Measurements from ENCODE around the gene VMO1.

Gene VMO1

GRCh38 chr17:4796552-4796920 is 10.4 kb upstream of the VMO1 start:
- peak; percentile 54 to 75 (median 64) for DNase-seq

- DNase-seq = no peak
Measured at GRCh38 chr17:4795168-4795567, 9.0 kb upstream of the VMO1 start.

- no peak for DNase-seq
Measured at GRCh38 chr17:4790705-4791088, 4.5 kb upstream of the VMO1 start.

GRCh38 chr17:4789951-4790704 is 4.0 kb upstream of the VMO1 start:
- peak; percentile 92 to 95 (median 93) for DNase-seq

- no peak for DNase-seq
Measured at GRCh38 chr17:4789701-4789950, 3.5 kb upstream of the VMO1 start.

- DNase-seq = no peak
Measured at GRCh38 chr17:4788807-4789700, 2.9 kb upstream of the VMO1 start, which contains the start of gene GLTPD2. GLTPD2 (plus strand) TSS chr17:4788964; CDS start chr17:4789012, 48 bp downstream.

GRCh38 chr17:4788159-4788806 is 2.1 kb upstream of the VMO1 start:
- no peak for DNase-seq

GRCh38 chr17:4786516-4786915 is 352 bp upstream of the VMO1 start:
- DNase-seq = no peak

- DNase-seq = peak in 2 of 3 donors; percentile 30 to 43
Measured at GRCh38 chr17:4785311-4786105, 656 bp downstream of the VMO1 start.

GRCh38 chr17:4782652-4783051 is 3.5 kb downstream of the VMO1 start:
- DNase-seq = peak; percentile 48 to 70 (median 68)

- DNase-seq = no peak
Measured at GRCh38 chr17:4780325-4780955, 5.7 kb downstream of the VMO1 start.

GRCh38 chr17:4777969-4778760 is 8.0 kb downstream of the VMO1 start:
- no peak for DNase-seq

- no peak for DNase-seq
Measured at GRCh38 chr17:4772235-4772613, 13.9 kb downstream of the VMO1 start.

GRCh38 chr17:4771519-4772234 is 14.5 kb downstream of the VMO1 start, which contains the start of gene TM4SF5:
TM4SF5 (plus strand) TSS chr17:4771886; CDS start chr17:4771923, 37 bp downstream.
- no peak for DNase-seq

- DNase-seq = peak; percentile 27 to 73 (median 69)
Measured at GRCh38 chr17:4769628-4770027, 16.5 kb downstream of the VMO1 start.

GRCh38 chr17:4768298-4768697 is 17.9 kb downstream of the VMO1 start:
- peak; percentile 71 to 87 (median 84) for DNase-seq

- peak; percentile 74 to 90 (median 83) for DNase-seq
Measured at GRCh38 chr17:4766723-4767122, 19.4 kb downstream of the VMO1 start.

- DNase-seq = peak; percentile 87 to 99 (median 98)
Measured at GRCh38 chr17:4766201-4766600, 20.0 kb downstream of the VMO1 start.

GRCh38 chr17:4764595-4764994 is 21.6 kb downstream of the VMO1 start:
- peak; percentile 73 to 85 (median 80) for DNase-seq

GRCh38 chr17:4759776-4760236 is 26.4 kb downstream of the VMO1 start:
- peak; percentile 70 to 86 (median 80) for DNase-seq
